Measurements from ENCODE around the gene UBE2D2. TPM values are rescaled to one million over a fixed set of nuclear protein-coding genes. Genes with fewer than 3 reads are reported as not detected.
A peak's percentile ranks its signal among the peaks of the same experiment; 100 is the strongest.

UBE2D2 gene
- total and polyA plus RNA-seq, 2 of the 4 experiments (the other 2 are of a cell fraction) = 26.9 to 35.7 TPM

- peak overlapping the region; percentile 67 for H3K56ac ChIP-seq (ENCODE audit: extremely low read depth, insufficient read depth, low read length)
- peak overlapping the region; percentile 66; the same call in 2 of the 3 replicates for H2BK15ac ChIP-seq (ENCODE audit: low read depth, low read length)
- no peaks in the 10 kb centered on the region for H3K27me3 ChIP-seq (ENCODE audit: control insufficient read depth, insufficient read depth, low read length)
- H3K36me3 ChIP-seq (ENCODE audit: control insufficient read depth, insufficient read depth, low read length) = no peaks in the 10 kb centered on the region
- H4K20me1 ChIP-seq (ENCODE audit: insufficient read depth, low read length) = peaks cover 4% of the 10 kb centered on the region; the same call in 1 of the 2 replicates
- TF ChIP-seq RFX5 (IDR thresholded peaks at IDR 0.05; ENCODE audit: low read depth, low read length) = no peak
- no peak for TF ChIP-seq NFE2L2 (IDR thresholded peaks at IDR 0.05; ENCODE audit: low read depth, low read length)
- TF ChIP-seq FOS (IDR thresholded peaks at IDR 0.05; ENCODE audit: low read depth, low read length) = no peak
- TF ChIP-seq, protein P1, sequence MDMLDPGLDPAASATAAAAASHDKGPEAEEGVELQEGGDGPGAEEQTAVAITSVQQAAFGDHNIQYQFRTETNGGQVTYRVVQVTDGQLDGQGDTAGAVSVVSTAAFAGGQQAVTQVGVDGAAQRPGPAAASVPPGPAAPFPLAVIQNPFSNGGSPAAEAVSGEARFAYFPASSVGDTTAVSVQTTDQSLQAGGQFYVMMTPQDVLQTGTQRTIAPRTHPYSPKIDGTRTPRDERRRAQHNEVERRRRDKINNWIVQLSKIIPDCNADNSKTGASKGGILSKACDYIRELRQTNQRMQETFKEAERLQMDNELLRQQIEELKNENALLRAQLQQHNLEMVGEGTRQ (IDR thresholded peaks at IDR 0.05; ENCODE audit: low read depth, low read length) = no peak
- TF ChIP-seq, protein P2, sequence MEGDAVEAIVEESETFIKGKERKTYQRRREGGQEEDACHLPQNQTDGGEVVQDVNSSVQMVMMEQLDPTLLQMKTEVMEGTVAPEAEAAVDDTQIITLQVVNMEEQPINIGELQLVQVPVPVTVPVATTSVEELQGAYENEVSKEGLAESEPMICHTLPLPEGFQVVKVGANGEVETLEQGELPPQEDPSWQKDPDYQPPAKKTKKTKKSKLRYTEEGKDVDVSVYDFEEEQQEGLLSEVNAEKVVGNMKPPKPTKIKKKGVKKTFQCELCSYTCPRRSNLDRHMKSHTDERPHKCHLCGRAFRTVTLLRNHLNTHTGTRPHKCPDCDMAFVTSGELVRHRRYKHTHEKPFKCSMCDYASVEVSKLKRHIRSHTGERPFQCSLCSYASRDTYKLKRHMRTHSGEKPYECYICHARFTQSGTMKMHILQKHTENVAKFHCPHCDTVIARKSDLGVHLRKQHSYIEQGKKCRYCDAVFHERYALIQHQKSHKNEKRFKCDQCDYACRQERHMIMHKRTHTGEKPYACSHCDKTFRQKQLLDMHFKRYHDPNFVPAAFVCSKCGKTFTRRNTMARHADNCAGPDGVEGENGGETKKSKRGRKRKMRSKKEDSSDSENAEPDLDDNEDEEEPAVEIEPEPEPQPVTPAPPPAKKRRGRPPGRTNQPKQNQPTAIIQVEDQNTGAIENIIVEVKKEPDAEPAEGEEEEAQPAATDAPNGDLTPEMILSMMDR (conservative IDR thresholded peaks at IDR 0.05; ENCODE audit: low read depth, low read length) = no peak
- TF ChIP-seq MAZ (IDR thresholded peaks at IDR 0.05; ENCODE audit: borderline replicate concordance, low read depth, low read length) = no peak
- TF ChIP-seq POLR2A (IDR thresholded peaks at IDR 0.05; ENCODE audit: low read depth, low read length) = no peak
- no peak for TF ChIP-seq ELK1 (IDR thresholded peaks at IDR 0.05; ENCODE audit: borderline replicate concordance, low read depth, low read length)
- TF ChIP-seq RAD21 (IDR thresholded peaks at IDR 0.05; ENCODE audit: low read length) = no peak
- TF ChIP-seq CEBPB (IDR thresholded peaks at IDR 0.05; ENCODE audit: low read depth, low read length) = no peak
- no peak for TF ChIP-seq MXI1 (IDR thresholded peaks at IDR 0.05; ENCODE audit: borderline replicate concordance, low read depth, low read length)
- no peak for TF ChIP-seq BHLHE40 (IDR thresholded peaks at IDR 0.05; ENCODE audit: low read depth, low read length)
- TF ChIP-seq CHD1 (IDR thresholded peaks at IDR 0.05; ENCODE audit: low read depth, low read length) = no peak
- no peak for TF ChIP-seq RCOR1 (IDR thresholded peaks at IDR 0.05; ENCODE audit: insufficient replicate concordance, low read length)
- in situ Hi-C loops (cut with MboI; ENCODE audit: low sequenced_read_pairs) = no loop called here
- ATAC-seq (ENCODE audit: low read depth) = peak; percentile 2
- H3K79me1 ChIP-seq (ENCODE audit: low read depth in 1 of 2, low read length in 2 of 2) = peaks cover 40 to 89% of the 10 kb centered on the region in 2 experiments
- peak overlapping the region; percentile 85 for H2BK20ac ChIP-seq (ENCODE audit: low read depth, low read length)
- peak overlapping the region; percentile 87 for H3K18ac ChIP-seq (ENCODE audit: low read depth, low read length)
- no TSS peak for BruUV-seq (replicated peaks)
- H3K27ac ChIP-seq (ENCODE audit: insufficient read depth, low read length) = peak overlapping the region; percentile 95
- WGBS, 2 experiments (ENCODE audit: extremely low coverage in 2 of 2, insufficient read length in 1 of 2) = 8% methylated on average over 2 of the region's 14 CpGs; no CpG with 5 or more reads in 1 of the 2 experiments
- H3K9me1 ChIP-seq (ENCODE audit: insufficient read depth, low read length) = peaks cover 42% of the 10 kb centered on the region
- DNase-seq = no peak
- H2BK5ac ChIP-seq (ENCODE audit: low read depth, low read length, poor library complexity, severe bottlenecking) = peak overlapping the region; percentile 99
- H3K9me3 ChIP-seq (ENCODE audit: control insufficient read depth, insufficient read depth, low read length) = no peaks in the 10 kb centered on the region
- H3K4me3 ChIP-seq (ENCODE audit: insufficient read depth, low read depth, low read length) = peak overlapping the region; percentile 6; the same call in 1 of the 2 replicates
- POLR2A ChIA-PET (ENCODE audit: unreplicated experiment) = interaction anchor here (0.5 to 1.0 kb wide), 4 partner anchors 12 to 1149 kb away, joined by 3 to 9 read pairs (median 5); partner anchors contain the start of gene CXXC5
- peak overlapping the region; percentile 65 for H3K14ac ChIP-seq (replicated peaks; ENCODE audit: low read depth, low read length)
- peak overlapping the region; percentile 46 to 79 for H4K8ac ChIP-seq (ENCODE audit: low read depth in 2 of 2, low read length in 2 of 2)
- H3K23ac ChIP-seq (ENCODE audit: low read depth, low read length) = peak overlapping the region; percentile 89
- H3K9ac ChIP-seq (ENCODE audit: low read depth, low read length) = peak overlapping the region; percentile 53
- H2AFZ ChIP-seq (replicated peaks; ENCODE audit: low read length, poor library complexity) = peak overlapping the region; percentile 87
- H4K91ac ChIP-seq (ENCODE audit: insufficient read depth, low read depth, low read length) = peak overlapping the region; percentile 92
- peak overlapping the region; percentile 78 for H2BK120ac ChIP-seq (ENCODE audit: low read depth, low read length)
- H3K4me1 ChIP-seq (ENCODE audit: control insufficient read depth, insufficient read depth, low read length) = peaks cover 53% of the 10 kb centered on the region
- peak overlapping the region; percentile 73 for H3K4me2 ChIP-seq (ENCODE audit: low read depth, low read length)
- peak overlapping the region; percentile 87 for H2AK5ac ChIP-seq (ENCODE audit: low read depth, low read length)
- peak overlapping the region; percentile 90 for H3K4ac ChIP-seq (ENCODE audit: low read depth, low read length)
- H2AK9ac ChIP-seq (replicated peaks; ENCODE audit: low read depth, low read length, poor library complexity) = peak overlapping the region; percentile 98
- peak overlapping the region; percentile 89 for H4K5ac ChIP-seq (ENCODE audit: low read depth, low read length)
- CTCF ChIA-PET = interaction anchor here (0.5 to 1.9 kb wide), 3 partner anchors 29 to 105 kb away, joined by 3 to 9 read pairs (median 3); no protein-coding TSS in a partner anchor
- intact Hi-C loops (cut with micrococcal nuclease) = no loop called here
- dilution Hi-C loops (cut with HindIII; ENCODE audit: low sequenced_read_pairs, unreplicated experiment) = no loop called here
These were observed 99.2 kb downstream of the UBE2D2 start for GRCh38 chr5:139660105-139660922.
